Right kidney (tissue), 1 donor: Measurements from ENCODE around the gene SLC23A3.
A peak's percentile ranks its signal among the peaks of the same experiment; 100 is the strongest.
"Not testable (repeated sequence)": the region's sequence is repeated elsewhere in the genome, so short reads cannot be mapped to it uniquely, and the experiment has no call there.

Experiments used
- DNase-seq: peaks from one replicate; pipeline ENCODE4 v3.0.0-alpha.2; 2016

Gene SLC23A3

DNA sequence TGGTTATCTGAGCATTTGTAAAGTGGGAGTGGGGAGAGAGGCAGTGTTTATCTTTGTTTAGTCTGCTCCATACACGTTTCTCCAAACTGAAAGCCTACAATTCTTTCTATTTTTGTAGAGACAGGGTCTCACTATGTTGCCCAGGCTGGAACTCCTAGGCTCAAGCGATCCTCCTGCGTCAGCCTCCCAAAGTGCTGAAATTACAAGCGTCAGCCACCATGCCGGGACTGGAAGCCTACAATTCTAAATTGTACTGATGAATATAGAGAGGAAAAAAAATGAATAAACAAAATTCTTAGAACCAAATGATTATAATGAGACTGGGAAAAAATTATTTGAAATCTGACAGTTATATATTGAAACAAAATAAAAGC lies 35.3 kb upstream of the SLC23A3 start:
- DNase-seq, result no peak

DNA sequence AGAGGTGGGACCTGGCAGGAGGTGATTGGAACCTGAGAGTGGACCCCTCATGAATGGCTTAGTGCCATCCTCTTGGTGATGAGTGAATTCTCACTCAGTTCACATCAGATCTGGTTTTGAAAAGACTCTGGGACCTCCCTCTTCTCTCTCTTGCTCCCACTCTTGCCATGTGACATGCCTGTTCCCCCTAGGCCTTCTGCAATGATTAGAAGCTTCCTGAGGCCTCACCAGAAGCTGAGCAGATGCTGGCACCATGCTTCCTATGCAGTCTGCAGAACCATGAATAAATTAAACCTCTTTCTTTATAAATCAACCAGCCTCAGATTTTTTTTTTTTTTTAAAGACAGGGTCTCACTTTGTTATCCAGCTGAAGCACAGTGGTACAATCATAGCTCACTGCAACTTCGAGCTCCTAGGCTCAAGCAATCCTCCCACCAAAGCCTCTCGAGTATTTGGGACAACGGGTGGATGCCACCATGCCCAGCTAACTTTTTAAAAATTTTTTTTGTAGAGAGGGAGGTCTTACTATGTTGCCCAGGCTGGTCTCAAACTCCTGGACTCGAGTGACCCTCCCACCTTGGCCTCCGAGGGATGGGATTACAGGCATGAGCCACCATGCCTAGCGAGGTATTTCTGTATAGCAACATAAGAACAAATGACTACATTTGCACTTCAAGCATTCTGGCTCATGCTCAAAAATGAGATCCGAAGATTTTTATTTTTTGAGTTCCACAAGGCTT lies 34.8 kb upstream of the SLC23A3 start:
- DNase-seq, result no peak

DNA sequence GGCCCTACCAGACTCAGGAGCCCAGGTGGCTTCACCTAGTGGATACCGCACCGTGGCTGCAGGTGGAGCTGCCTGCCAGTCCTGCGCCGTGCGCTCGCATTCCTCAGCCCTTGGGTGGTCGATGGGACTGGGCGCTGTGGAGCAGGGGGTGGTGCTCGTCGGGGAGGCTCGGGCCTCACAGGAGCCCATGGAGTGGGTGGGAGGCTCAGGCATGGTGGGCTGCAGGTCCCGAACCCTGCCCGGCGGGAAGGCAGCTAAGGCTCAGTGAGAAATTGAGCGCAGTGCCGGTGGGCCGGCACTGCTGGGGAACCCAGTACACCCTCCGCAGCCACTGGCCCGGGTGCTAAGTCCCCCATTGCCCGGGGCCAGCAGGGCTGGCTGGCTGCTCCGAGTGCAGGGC lies 31.5 kb upstream of the SLC23A3 start:
- not testable (repeated sequence) for DNase-seq

DNA sequence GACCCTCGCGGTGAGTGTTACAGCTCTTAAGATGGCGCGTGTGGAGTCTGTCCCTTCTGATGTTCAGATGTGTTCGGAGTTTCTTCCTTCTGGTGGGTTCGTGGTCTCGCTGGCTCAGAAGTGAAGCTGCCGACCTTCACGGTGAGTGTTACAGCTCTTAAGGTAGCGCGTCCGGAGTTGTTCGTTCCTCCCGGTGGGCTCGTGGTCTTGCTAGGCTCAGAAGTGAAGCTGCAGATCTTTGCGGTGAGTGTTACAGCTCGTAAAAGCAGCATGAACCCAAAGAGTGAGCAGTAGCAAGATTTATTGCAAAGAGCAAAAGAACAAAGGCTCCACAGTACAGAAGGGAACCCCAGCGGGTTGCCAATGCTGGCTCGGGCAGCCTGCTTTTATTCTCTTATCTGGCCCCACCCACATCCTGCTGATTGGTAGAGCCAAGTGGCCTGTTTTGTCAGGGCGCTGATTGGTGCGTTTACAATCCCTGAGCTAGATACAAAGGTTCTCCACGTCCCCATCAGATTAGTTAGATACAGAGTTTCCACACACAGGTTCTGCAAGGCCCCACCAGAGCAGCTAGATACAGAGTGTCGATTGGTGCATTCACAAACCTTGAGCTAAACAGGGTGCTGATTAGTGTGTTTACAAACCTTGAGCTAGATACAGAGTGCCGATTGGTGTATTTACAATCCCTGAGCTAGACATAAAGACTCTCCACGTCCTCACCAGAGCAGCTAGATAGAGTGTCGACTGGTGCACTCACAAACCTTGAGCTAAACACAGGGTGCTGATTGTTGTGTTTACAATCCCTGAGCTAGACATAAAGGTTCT lies 30.9 kb upstream of the SLC23A3 start:
- DNase-seq, result not testable (repeated sequence)

DNA sequence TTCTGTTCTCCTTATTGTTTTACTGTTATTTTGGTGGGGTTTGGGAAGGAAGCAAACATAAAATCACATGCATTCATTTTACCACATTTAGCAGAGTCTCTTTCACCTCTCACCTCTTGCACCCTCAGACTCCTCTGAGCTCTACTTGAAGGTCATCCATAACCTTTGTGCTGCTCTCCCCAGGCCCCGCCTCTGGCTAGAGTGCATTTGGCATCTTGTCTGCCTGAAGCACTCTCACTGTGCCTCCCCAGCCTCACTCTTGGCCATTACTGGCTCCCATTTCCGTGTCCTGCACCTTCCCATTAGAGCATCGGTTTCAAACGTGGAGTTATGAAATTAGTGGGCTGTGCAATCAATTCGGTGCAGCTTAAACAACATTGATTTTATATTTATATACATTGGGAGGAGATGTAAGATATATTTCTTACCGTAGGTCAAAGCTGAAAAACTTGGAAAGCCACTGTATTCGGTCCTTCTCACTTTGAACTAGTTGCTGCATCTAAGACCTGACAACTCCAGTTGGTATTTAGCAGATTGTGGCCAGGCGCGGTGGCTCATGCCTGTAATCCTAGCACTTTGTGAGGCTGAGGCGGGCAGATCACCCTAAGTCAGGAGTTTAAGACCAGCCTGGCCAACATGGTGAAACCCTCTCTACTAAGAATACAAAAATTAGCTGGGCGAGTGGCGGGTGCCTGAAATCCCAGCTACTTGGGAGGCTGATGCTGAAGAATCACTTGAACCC lies 29.8 kb upstream of the SLC23A3 start:
- DNase-seq, result no peak

DNA sequence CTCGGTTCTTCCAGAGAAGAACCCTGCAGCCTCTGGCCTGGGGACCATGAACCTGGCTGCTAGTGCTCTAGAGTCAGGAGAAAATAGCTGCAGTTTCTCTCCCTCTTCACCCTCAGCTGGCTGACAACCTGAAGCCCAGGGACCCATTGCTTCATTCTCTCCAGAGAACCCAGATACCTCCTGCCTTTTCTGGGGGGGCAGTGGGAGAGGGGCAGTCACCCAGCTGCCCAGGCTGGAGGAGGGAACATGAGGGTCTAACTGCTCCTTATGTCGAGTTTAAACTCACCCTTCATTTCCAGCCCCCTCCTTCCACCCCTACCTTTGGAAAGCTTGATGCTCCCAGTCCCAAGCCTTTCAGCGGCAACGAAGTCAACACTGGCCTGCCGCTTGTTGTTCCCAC lies 29.1 kb upstream of the SLC23A3 start:
- no peak for DNase-seq

DNA sequence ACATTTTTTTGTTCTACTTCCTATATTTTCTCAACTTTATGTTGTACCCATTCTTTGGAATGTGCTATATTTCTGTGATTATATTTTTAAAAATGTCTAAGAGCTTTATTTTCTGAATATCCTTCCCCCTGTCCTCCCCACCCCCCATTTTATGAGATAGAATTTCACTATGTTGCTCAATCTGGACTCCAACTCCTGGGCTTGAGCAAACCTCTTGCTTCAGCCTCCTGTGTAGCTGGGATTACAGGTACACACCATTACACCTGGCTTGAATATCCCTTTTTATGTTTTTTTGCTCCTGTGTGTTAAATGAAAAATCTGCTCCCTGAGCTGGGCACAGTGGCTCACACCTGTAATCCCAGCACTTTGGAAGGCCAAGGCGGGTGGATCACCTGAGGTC lies 27.6 kb upstream of the SLC23A3 start:
- no peak for DNase-seq

DNA sequence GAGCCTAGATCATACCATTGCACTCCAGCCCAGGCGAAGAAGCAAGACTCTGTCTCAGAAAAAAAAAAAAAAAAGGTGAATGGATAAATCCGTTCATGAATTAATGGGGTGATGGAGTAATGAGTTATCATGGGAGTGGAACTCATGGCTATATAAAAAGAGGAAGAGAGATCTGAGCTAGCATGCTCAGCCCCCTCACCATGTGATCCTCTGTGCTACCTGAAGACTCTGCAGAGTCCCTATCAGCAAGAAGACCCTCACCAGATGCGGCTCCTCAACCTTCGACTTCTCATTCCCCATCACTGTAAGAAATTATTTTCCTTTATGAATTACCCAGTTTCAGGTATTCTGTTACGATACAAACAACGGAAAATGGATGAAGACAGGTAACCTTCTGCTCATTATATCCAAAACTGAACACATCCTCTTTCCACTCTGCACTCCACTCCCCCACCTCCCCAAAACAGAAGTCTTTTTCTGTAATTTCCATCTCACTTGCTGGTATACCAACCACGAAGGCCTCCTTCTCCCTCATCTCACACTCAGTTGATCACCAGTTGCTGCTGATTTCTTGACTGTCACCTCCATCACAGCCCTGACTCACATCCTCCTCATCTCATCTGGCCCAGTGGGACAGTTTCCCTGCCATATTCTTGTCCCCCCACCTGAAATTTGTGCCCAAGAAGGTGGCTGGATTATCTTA lies 17.1 kb upstream of the SLC23A3 start:
- no peak for DNase-seq

DNA sequence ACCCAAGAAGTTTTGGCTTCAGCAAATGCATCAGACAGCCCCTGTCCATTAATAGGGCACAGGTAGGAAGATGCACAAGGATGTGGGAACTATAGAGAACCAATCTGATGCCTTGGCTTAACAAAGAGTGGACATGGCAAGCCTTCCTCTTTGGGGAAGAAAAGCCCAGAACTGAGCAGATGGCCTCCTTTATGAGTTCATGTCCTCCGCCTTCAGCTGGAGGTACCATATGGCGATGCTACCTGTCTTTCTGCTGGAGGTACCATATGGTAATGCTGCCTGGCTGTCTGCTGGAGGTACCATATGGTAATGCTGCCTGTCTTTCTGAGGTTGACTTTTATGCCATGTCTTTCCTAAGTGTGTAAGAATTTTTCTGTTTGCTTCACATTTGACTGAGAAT lies 14.3 kb upstream of the SLC23A3 start:
- no peak for DNase-seq

DNA sequence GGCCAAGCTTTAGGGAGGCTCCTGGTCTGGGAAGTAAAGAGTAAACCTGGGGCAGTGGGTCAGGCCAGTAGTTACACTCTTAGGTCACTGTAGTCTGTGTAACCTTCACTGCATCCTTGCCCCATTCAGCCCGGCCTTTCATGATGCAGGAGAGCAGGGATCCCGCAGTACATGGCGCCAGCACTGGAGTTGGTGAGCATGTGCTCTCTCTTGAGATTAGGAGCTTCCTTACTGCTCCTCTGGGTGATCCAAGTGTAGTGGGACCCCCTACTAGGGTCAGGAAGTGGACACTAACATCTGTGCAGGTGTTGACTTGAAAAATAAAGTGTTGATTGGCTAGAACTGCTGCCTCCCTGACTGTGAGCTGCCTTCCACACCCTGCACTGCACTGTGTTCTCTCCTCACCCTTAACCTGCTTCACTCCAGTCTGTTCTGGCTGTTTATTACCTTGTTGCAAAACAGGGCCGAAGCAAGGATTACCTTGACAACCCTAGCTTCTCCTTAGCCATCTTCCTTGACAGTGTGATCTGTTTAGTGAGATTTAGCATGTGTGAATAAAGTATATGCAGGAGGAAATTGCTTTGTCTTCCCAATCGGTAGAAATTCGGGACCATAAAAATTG lies 13.4 kb upstream of the SLC23A3 start:
- DNase-seq, result no peak

DNA sequence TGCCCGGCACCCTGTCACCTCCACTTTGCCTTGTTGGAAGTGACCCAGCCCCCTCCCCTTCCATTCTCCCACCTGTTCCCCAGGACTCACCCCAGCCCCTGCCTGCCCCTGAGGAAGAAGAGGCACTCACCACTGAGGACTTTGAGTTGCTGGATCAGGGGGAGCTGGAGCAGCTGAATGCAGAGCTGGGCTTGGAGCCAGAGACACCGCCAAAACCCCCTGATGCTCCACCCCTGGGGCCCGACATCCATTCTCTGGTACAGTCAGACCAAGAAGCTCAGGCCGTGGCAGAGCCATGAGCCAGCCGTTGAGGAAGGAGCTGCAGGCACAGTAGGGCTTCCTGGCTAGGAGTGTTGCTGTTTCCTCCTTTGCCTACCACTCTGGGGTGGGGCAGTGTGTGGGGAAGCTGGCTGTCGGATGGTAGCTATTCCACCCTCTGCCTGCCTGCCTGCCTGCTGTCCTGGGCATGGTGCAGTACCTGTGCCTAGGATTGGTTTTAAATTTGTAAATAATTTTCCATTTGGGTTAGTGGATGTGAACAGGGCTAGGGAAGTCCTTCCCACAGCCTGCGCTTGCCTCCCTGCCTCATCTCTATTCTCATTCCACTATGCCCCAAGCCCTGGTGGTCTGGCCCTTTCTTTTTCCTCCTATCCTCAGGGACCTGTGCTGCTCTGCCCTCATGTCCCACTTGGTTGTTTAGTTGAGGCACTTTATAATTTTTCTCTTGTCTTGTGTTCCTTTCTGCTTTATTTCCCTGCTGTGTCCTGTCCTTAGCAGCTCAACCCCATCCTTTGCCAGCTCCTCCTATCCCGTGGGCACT lies 12.7 kb upstream of the SLC23A3 start:
- DNase-seq, result no peak

DNA sequence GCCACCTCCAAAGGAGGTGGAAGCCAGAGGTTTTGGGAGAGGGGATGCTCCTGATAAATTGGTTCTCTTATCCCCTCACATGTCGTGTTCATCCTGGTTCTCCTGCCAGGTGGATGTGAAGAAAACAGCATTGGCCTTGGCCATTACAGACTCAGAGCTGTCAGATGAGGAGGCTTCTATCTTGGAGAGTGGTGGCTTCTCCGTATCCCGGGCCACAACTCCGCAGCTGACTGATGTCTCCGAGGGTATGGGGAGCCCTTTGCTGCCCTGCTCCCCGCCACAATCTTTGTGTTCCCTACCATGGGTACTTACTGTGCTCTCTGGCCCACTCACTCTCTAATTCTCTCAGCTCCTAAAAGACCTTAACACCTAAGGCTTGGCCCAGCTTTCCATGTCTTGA lies 11.7 kb upstream of the SLC23A3 start:
- no peak for DNase-seq

DNA sequence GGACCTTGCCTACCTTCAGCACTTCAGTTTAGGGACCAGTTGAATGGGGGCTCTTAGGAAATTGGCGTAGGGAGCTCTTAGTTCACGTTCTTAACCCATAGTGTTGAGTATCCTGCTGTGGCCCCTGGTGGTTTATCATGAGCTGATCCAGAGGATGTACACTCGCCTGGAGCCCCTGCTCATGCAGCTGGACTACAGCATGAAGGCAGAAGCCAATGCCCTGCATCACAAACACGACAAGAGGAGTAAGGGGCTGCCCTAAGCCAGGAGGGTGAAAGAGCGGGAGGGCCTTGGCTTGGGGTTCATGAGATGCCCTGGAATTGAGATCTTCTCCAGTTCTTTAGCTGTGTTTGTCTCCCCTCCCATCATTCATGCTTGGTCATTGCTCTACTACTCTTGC lies 11.1 kb upstream of the SLC23A3 start:
- no peak for DNase-seq

DNA sequence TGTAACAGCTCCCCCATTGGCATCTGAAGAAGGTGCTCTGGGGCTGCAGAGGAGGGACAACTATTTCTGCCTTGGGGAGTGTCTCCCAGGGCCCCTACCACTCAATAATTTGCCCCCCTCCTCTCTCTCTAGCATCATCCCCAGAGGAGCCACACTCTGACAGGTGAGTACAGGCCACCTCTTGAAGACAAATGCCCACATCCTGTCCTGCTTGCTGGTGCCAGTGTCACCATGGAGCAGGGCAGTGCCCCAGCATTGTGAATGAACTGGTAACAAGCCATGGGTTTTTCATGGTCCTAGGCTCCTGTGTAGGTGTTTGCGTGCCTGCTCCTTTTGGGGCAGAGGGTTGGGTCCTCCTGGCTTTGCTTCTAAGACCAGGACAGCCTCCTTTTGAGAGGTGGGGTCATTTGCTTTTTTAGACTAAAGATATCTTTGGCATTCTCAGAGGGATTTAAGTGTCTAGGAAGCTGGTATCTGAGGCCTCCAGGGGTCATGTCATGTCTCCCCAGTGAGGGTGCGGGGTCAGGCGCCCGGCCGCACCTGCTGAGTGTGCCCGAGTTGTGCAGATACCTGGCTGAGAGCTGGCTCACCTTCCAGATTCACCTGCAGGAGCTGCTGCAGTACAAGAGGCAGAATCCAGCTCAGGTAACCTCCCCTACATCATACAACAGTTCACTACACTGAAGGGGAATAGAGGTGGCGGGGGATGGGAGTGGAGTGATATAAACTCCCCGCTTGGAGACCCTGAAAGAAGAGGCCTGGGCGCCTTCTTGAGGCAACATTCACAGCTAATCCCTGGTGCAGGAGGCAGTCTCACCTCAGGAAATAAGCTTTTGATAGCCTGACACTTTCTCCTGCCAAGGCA lies 10.0 kb upstream of the SLC23A3 start:
- no peak for DNase-seq

DNA sequence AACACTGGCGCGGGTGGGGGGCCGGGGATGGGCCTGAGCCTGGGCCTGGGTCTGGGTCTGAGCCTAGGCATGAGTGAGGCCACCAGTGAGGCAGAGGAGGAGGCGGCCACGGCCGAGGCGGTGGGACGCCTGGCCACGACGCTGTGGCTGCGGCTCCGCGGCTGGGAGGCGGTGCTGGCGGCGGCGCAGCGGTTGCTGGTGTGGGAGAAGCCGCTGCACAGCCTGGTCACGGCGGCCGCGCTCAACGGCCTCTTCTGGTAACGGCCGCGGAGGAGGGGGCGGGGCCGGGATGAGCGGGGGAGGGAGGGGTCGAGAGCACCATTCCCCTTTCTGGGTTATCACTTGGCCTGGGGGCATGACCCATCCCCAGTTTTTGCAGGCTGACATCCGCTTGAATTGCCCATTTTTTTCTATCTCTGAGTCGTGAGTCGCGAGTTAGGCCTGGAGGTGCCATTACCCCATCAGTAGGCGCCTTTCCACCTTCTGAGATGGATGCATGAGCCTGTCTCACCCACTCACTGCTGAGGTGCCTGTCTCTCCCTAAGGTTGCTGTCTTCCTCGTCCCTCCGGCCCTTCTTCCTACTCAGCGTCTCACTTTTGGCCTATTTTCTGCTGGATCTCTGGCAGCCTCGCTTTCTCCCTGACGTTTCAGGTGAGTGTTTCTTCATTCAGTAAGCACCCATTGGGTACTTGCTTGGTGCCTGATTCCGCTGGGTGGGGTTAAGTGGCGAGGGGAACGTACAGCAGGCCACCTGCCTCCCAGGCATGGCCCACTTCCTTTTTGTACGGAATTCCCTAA lies 8.7 kb upstream of the SLC23A3 start:
- DNase-seq, result peak; percentile 75

DNA sequence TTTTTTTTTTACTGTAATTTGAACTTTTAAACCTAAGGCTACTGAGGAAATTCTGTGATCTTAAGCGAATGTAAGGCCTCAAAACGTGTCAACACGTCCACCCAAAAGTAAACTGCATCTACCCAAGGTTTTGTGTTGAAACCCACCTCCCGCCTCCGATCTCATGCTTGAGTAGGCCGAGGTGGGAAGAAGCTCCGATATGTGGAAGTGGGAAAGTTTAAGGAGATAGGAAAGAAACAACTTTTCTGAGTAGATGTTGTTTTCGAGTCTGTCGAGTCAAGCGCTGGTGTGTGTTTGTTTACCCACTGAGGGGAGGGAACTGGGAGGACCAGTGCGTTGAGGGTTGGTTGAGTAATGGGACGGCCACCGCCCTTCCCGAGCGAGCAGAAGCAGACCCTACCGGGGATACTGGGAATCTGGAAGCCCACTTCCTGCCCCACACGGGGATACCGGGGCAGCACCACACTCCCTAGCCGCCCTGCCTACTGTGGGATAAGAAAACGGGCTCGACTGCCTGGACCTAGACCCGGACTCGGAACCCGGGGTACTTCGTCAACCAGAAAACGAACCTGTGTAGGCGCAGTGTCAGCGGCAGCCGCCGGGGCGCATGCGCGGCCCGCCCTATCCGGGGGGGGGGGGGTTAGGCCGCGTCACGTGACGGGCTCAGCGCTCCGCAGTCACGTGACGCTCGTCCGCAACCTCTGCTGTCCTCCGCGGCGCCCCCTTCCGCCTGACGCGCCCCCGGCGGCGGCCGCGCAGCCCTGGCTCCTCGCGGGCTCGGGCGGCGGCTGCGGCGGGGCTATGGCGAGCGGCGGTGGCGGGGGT lies 7.9 kb upstream of the SLC23A3 start, which contains the start of gene RETREG2:
TSS of gene RETREG2 (plus strand) at position 724 of the 825 bp plus-strand sequence. CDS start at position 802, 78 bp downstream.
- peak; percentile 96 for DNase-seq

DNA sequence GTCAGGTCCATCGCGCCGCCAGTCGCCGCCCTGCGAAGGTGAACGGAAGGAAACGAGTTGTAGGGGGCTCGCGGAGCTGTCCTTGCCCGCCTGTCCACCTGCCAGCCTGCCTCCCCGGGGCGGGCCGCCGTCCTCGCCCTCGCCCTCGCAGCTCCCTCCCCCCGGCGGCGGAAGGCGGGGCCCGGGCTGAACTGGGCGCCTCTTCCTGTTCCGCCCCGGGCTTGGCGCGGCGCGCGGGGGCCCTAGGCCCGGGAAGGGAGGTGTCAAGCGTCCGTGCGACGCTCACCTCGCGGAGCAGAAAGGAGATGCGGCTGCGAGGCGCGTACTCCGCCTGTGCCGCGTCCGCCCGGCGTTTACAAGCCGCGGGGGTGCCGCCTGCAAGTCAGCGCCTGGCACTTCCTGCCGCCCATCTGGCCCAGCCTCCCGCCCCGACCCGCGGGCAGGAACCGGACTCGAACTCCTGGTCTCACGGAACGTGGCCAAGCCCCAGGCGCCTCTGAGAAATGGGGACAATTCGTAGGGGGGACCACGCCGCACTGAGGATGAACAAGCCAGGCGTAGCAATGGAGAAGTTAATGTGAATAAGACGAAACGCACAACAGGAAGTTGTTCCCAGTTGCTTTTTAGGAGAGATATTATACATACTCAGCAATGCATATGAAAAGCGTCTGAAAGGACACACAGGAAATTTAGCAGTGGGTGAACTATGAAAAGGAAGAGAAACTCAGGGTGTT lies 7.2 kb upstream of the SLC23A3 start, which contains the start of gene CNPPD1:
TSS of gene CNPPD1 (minus strand) at position 108 of the 734 bp plus-strand sequence. CDS start at position 11, 97 bp downstream.
- DNase-seq, result peak; percentile 94
